RWPE2 (cell line): Measurements from ENCODE around the gene C1QTNF5.

Experiments used
- ATAC-seq: fragments of 200-7000 bp; cut with Tn5 transposase; 3 replicates; pipeline ENCODE4 v1.9.1; 2021; ENCODE audit warnings: low read depth
- DNase-seq: peaks from one replicate; pipeline ENCODE4 v3.0.0-alpha.2; 2020; ENCODE audit warnings: low spot score
- H3K27ac ChIP-seq: fragments of 450-650 bp; 2 replicates; pipeline ENCODE4 v1.5.1; 2017; ENCODE audit warnings: mild to moderate bottlenecking; ENCODE audit not compliant: poor library complexity, severe bottlenecking
- H3K27me3 ChIP-seq: fragments of 250-450 bp; sonication (Bioruptor Pico); 2 replicates; pipeline ENCODE4 v1.5.1; 2021; ENCODE audit warnings: mild to moderate bottlenecking, moderate library complexity; ENCODE audit not compliant: insufficient read depth, poor library complexity, severe bottlenecking
- H3K36me3 ChIP-seq: fragments of 250-450 bp; sonication (Bioruptor Pico); 2 replicates; pipeline ENCODE4 v1.5.1; 2020; ENCODE audit warnings: low read depth, mild to moderate bottlenecking, moderate library complexity
- H3K4me1 ChIP-seq: fragments of 250-450 bp; sonication (Bioruptor Pico); 2 replicates; pipeline ENCODE4 v1.5.1; 2021; ENCODE audit warnings: mild to moderate bottlenecking, moderate library complexity; ENCODE audit not compliant: insufficient read depth, poor library complexity, severe bottlenecking
- H3K4me3 ChIP-seq: fragments of 250-450 bp; sonication (Bioruptor Pico); 2 replicates; pipeline ENCODE4 v1.5.1; 2021; ENCODE audit warnings: mild to moderate bottlenecking, moderate library complexity; ENCODE audit not compliant: severe bottlenecking
- H3K9me3 ChIP-seq: fragments of 250-450 bp; sonication (Bioruptor Pico); 2 replicates; pipeline ENCODE4 v1.5.1; 2021; ENCODE audit warnings: mild to moderate bottlenecking, moderate library complexity; ENCODE audit not compliant: severe bottlenecking
- CTCF ChIP-seq: fragments of 450-650 bp; IDR thresholded peaks from one replicate; pipeline ENCODE4 v1.5.1; 2017; ENCODE audit warnings: mild to moderate bottlenecking, moderate library complexity; ENCODE audit not compliant: poor library complexity, severe bottlenecking

Gene C1QTNF5

GRCh38 chr11:119293461-119293860 lies 47.2 kb downstream of the C1QTNF5 start:
- Histone ChIP-seq H3K36me3 (peaks cover 45% of the 10 kb centered on the region), H3K4me1 (no peaks in the 10 kb centered on the region), H3K27ac (no peak overlapping the region), H3K9me3 (peaks cover 3% of the 10 kb centered on the region), H3K4me3 (no peak overlapping the region), H3K27me3 (no peaks in the 10 kb centered on the region)
- DNase-seq = no peak
- ATAC-seq = no peak
- no peak for TF ChIP-seq CTCF

GRCh38 chr11:119290894-119291497 lies 49.7 kb downstream of the C1QTNF5 start:
- Histone ChIP-seq H3K27ac (no peak overlapping the region), H3K36me3 (peaks cover 48% of the 10 kb centered on the region), H3K4me3 (no peak overlapping the region), H3K27me3 (no peaks in the 10 kb centered on the region), H3K9me3 (peaks cover 3% of the 10 kb centered on the region), H3K4me1 (no peaks in the 10 kb centered on the region)
- ATAC-seq = no peak
- no peak for TF ChIP-seq CTCF
- no peak for DNase-seq
